ENCODE data around the gene TSFM. TPM values are rescaled to one million over a fixed set of nuclear protein-coding genes. Genes with fewer than 3 reads are reported as not detected.

Gene TSFM
- total RNA-seq, 1 donor from 2014 or later = 47.7 TPM

DNA sequence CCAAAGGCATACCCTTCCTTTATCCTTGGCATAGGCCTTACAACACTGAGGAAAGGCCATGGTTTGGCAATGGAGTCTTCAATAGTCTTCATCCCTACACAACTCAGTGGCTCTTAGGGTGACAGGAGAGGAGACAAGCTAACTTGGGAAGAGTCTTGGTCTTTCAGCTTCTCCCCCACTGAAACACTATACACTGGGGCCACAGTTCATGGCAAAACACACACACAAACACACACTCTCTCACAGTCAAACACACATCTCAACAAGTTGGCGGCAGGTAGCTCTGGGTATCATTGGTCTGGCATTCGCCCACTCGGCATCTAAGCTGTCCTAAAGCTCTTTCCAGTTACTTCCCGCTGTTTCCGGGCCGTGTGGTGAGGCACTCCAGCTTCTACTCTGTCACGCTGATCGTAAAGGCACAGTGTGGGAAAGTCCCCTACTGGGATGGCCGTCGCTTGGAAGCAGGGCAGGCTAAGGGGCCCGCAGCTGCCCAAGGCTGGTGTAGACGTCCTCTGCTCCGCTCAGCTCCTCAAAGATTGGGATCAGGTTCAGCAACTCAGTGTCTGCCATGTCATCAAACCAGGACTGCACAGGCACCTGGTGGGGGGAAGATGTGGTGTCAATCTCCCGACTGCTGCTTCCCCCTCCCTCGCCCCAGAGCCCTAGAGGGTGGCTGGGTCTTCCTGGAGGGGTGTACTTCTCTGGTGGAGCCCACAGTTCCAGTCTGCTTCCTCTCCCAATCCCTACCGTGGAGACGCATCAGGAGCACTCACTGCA, 40.7 kb downstream of the TSFM start:
- no peak for DNase-seq (ENCODE audit: low spot score)
- intact Hi-C loops (cut with DNase I) = no loop called here

DNA sequence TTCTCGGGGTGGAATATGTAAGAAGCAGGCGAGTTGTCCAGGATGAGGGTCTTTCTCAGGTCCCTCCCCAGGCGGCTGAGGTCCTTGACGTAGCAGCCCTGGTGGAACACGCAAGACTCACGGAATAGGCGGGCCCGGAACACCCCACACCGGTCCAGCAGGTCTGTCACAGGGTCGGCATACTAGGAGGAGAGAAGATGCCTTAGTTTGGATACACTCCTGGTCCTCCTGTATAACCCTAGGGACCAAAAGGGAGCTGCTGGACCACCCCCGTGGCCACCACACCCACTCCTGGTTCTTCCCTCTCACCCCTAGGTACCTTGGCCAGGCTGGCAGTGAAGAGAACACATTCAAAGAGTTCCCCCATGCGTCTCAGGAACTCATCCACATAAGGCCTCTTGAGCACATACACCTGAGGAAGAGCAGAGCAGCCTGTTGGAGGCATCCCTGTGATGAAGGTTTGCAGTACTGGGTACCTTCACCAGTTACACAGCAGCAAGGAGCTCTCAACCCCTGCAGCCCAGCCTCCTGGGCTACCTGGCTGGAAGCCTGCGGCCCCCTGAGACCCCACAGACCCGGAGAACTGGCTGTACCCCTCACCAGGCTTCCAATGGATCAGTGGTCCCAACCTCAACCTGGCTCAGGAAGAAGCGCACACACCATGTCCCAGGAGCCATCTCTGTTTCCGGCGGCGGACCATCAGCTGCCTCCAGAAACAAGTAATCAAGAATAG, 41.5 kb downstream of the TSFM start:
- DNase-seq (ENCODE audit: low spot score) = no peak
- intact Hi-C loops (cut with DNase I) = no loop called here

DNA sequence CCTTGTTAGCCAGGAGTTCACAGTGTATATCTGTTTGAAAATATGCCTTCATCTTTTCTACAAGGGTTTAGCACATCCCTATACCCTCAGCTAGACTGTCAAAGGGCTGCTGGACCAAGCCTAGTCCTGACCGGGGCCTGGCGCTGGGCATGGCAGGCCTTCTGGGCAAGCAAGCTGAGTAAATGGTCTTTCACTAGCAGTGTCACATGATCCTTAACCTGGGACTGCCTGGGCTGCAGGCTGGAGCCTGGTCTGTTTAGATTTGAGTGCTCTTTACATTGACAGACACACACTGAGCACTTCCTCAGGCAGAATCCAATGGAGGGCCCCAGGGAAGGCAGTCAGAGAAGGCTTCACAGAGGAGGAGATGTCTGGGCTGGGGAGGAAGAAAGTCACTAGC, 42.9 kb downstream of the TSFM start:
- intact Hi-C loops (cut with DNase I) = no loop called here

DNA sequence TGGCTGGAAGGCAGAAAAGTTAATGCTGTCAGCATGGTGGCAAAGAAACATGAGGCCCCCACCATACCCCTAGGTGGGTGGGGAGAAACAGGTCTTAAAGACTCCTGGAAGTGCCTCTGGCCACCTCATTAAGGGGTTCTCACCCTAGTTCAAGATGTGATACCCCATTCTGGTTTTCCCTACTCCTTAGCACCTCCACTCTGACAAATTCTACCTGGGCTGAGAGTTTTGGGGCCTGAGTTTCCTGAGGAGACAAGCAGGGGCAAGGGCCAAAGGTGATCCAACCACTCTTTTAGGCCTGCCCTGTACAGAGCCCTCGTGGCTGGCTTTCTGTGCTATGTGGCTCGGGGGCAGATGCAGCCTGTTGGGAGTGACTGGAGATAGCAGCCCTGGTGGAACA, 43.8 kb downstream of the TSFM start:
- no peak for DNase-seq (ENCODE audit: low spot score)

More for the DNA sequence above, 42.9 kb downstream of the TSFM start:
- DNase-seq (ENCODE audit: low spot score) = no peak

DNA sequence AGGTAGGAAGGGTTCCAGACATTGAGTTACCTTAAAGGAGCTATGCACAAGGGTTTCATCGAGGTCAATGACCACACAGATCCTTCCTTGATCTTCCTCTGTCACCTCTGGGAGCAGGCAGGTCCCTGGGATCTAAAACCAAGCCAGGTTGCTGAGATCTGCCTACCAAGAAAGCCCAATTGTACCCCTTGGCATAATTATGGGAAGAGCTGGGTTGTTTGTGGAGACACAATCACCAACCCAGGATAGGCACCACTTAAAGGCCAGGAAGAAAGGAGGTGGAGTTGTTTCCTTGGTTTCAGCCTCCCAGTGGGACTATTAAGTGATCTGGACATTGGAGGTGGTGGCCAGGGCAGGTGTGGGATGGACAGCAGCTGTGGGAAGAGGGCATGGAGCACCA, 44.4 kb downstream of the TSFM start:
- DNase-seq (ENCODE audit: low spot score) = no peak
- intact Hi-C loops (cut with DNase I) = no loop called here

More for the DNA sequence above, 43.8 kb downstream of the TSFM start:
- intact Hi-C loops (cut with DNase I) = no loop called here

DNA sequence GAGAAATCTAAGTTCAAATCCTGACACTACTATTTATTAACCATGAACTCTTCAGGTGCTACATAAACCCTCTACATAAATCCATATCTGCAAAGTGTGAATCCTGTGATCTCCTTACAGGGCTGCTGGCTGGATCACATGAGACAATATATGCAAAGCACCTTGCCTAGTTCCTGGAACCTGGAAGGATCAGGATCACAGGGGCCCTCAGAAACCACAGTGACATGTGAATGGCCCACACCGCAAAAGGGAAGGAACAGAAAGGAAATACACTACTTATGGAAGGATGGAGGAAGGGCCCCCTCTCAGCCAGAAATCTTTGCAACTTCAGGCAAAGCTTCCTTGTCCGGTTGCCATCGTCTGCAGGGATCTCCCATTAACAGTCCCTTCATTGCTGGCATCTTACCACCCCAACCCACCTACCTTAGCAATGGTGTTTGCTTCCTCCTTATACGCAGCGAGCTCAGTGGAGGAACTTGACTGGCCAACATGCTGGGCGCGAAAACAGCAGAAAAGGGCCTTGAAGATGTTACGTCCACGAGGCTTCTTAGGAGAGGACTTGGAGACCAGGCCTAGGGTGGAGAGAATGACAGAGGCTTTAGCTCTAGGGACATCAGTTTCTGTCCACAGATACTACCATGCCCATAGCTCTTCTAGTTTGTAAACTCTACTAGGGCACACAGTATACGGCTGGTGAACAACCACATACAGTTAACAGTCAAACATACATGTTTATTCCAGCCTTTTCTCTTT, 46.6 kb downstream of the TSFM start:
- no peak for DNase-seq (ENCODE audit: low spot score)
- intact Hi-C loops (cut with DNase I) = no loop called here

DNA sequence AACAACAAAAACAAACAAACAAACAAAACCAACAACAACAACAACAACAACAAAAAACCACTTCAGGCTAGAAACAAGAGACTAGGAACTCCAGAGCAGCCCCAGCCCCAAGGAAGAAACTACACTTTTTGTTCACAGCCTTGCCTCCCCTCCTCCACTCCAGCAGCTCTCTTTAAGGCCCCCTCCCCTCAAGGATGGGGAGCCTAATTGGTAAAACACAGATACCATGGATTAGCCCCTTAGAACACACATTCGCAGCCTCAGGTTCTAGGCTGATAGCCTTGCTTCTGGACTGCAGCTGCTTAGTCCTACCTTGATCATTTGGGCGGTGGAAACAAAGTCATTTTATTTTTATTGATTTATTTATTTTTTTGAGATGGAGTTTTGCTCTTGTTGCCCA, 47.8 kb downstream of the TSFM start:
- DNase-seq (ENCODE audit: low spot score) = no peak
- intact Hi-C loops (cut with DNase I) = loop anchor here (2.0 kb wide), 2 partner anchors 28 to 66 kb away; no protein-coding TSS in a partner anchor

DNA sequence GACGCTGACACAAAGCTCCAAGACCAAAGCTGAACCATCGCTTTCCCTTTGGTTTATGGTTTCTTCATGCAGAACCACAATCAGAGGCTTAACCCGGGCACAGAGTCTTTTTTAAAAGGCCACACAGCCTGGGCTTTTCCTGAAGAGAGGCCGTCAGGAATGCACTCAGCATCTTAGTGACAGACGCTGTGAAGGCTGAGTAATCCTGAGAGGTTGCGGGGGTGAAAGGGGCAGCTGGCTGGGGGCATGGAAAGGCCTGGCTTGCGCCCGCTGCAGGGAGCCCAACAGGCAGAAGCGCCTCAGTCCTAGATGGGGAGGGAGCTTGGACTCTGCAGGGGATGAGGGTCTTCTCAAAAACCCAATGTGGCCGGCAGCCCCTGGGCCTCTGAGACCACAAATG, 50.4 kb downstream of the TSFM start:
- intact Hi-C loops (cut with DNase I) = no loop called here
- DNase-seq (ENCODE audit: low spot score) = no peak

DNA sequence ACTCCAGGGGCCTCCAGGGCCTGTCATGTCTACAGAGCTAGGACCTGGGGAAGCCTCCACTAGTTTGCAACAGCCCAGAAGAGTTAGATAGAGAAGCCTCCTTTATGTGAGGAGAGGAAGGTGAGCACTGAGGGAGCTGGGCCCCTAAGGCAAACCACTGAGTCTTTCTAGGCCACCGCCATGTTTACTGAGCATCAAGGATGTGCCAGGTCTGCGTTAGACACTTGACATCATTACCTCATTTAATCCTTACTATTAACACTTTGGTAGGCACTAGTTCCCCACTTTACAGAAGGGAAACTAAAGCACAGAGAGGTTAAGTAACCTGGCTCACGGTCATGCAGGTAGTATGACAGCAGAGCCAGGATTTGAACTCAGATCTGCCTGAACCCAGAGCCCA, 51.1 kb downstream of the TSFM start:
- intact Hi-C loops (cut with DNase I) = no loop called here
- DNase-seq (ENCODE audit: low spot score) = no peak

DNA sequence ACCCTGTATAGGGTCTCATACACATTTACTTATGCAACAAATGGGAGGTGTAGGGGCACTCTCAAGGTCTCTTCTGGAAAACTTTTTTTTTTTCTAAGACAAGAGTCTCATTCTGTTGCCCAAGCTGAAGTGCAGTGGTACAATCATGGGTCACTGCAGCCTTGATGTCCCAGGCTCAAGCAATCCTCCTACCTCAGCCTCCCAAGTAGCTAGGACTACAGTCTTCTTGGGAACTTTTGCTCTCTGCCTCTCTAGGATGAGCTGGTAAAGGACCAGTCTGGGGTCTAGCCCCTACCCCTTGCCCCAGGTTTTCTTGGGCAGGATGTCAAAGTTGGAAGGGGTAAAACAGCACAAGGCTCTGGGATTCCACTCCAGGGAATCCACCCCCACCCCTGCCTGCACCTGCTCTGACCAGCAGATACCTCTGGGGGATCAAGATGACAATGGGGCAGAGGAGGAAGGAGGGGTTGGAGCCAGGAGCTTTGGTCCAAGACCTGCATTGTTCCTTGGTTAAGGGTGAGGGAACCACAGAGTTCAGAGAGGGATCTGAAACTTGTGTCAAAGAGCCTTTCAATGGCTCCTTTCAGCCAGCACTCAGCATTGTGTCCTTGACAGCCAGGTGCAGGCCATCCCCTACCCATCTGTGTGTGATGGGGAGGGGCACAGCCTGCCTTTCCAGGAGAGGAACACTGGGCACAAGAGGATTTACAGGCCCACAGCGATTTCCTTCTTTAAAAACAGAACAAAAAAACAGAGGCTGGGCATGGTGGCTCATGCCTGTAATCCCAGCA, 51.7 kb downstream of the TSFM start:
- DNase-seq (ENCODE audit: low spot score) = no peak
- intact Hi-C loops (cut with DNase I) = no loop called here

DNA sequence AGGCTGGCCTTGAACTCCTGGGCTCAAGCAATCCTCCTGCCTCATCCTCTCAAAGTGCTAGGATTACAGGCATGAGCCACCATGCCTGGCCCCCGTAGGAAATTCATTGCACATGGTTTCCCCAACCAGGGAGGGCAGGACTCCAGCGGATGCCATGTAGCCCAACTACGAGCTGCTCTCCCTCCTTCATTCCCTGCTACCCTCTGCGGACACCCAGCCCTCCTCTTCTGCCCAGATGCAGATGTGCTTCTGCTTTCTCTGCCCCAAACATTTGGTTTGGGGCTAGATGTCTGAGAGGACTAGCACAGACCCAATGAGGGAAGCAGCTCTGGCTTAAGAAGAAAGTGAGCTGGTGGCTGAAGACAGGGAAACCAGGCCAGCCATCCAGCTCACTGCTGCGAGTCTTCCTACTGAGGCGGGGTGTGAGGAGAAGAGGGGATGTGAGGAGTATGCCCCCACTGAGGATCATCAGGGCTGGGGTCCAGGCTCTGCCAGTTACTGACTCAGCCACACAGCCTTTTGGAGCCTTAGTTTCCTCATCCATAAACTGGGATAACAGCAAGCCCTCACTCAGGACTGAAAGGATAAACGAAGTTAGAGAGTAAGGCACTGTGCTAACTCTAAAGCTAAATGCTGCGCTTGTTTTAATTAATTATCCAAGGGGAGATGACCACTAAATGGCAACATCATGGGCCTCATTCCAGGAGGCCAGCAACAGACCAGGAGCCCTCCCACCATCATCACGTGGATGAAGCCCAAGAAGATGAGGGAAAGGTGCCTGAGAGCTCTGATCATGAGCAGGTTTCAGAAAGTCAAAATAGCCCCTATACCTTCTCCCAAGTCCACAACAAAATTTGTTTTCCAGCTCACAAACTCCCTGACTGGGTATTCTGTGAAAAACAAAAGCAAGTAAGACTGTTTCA, 53.0 kb downstream of the TSFM start:
- no peak for DNase-seq (ENCODE audit: low spot score)
- intact Hi-C loops (cut with DNase I) = no loop called here

DNA sequence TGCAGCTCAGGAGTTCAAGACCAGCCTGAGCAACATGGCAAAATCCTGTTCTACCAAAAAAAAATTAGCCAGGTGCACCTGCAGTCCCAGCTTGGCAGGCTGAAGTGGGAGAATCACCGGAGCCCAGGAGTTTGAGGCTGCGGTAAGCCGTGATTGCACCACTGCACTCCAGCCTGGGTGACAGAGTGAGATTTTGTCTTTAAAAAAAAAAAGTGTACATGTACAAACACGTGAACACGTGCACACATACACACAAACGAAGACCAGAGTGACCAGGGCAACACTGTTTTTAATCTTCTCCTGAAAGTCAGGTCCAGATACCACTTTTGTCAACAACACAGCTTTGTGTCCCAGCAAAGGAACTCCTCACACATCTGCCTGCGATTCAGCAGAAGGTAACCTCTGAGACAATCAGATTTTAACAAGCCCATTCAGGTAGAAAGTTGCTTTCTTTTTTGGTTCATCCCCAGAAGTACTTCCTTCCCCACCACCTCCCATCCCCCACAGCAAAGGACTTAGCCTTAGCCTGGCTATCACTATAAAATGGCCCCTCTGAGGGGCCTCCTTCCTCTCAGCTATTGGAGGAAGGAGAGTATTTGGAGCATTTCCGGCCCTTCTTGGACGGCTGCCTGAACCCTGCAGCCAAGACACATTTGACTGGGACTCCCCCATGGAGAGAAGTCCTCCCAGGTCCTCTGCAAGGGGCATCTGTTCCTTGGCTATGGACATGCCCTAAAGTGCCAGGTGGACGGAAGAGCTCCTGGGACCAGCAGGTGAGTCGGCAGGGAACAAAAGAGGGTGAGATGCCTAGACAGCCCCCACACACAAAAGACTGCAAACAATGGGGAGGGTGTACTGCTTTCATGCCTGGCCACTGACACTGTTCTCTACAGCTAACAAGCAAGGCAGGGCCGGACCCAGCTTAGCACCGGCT, 54.1 kb downstream of the TSFM start:
- peak; percentile 85 for DNase-seq (ENCODE audit: low spot score)
- intact Hi-C loops (cut with DNase I) = no loop called here

DNA sequence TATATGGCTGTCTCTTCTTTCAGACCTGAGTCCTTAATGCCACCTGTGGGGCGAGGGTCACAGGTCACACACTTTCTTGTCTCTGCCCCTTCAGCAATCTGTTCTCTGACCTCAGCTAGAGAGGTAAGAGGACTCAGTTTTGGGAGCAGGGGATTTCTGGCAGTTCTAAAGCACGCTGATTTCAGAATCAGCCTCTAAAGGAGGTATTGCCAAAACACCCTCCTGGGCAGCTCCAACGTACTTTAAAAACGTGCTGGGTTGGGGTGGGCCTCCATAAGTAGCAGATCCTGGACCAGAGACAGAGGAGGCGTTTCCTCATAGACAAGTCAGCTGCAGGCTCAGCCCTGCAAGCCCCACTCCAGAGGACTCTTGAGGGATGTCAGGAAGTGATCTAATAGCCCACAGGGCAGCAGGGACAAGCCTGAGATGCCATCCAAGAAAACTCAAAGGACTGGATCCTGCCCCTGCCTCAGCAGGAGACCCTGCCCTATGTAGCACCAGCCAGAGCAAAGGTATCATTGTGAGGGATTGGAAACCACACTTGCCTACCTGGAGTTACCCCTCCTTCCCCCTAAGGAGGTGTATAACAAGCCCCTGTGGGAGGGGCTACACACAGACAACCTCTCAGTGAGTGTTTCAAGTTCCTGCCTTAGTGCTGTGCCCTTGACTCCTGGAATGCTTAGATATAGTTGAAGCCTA, 55.4 kb downstream of the TSFM start:
- intact Hi-C loops (cut with DNase I) = loop anchor here (2.0 kb wide), 1 partner anchor 57 kb away; no protein-coding TSS in a partner anchor
- DNase-seq (ENCODE audit: low spot score) = no peak

DNA sequence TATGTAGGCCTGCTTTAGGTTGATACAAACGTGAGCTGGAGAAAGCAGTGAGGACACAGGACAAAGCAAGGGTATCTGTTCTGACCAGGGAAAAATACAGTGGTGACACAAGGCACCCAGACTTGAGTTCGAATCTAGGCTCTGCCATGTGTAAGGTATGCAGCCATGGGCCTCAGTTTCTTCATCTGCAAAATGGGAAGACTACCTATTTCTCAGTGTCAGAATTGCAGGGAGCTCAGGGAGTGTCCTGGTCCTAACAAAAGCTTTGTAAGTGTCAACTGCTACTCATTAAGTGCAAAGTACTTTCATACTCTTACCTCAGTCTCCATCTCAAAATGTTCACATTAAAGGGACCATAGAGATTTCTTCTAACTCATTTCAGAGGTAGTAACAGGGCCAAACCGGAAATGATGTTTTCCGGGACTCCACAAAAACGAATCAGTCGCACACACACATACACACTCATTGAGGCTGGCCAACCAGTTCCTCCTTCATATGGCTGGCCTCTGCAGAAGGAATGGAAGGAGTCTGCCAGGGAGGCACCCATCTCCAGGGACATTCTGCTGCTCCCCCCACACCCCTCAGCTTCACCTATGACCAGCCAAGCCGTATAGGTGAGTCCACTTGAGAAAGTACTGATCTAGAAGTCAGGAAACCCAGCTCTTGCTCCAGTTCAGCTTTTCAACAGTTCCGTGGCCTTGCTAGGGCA, 56.2 kb downstream of the TSFM start:
- no peak for DNase-seq (ENCODE audit: low spot score)
- intact Hi-C loops (cut with DNase I) = loop anchor here (2.0 kb wide), 1 partner anchor 56 kb away; no protein-coding TSS in a partner anchor

DNA sequence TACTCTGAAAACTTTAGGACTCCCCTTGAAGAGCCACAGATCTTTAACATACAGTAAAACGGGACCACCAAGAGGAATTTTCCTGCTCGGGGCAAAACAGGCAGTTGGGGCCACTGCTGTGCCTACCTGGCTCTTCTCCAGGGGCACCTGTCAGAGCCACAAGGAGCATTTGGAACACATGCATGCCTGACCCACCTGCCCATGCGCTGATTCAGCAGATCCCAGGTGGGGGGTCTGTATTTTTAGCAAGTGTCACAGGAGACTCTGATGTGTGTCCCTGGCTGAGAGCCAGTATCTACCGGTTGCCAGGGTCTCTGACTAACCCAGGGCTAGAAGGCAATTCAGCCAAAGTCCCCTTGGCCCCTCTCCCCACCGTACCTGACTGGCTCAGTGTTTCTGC, 57.4 kb downstream of the TSFM start:
- DNase-seq (ENCODE audit: low spot score) = no peak
- intact Hi-C loops (cut with DNase I) = loop anchor here (2.0 kb wide), 1 partner anchor 55 kb away; no protein-coding TSS in a partner anchor

DNA sequence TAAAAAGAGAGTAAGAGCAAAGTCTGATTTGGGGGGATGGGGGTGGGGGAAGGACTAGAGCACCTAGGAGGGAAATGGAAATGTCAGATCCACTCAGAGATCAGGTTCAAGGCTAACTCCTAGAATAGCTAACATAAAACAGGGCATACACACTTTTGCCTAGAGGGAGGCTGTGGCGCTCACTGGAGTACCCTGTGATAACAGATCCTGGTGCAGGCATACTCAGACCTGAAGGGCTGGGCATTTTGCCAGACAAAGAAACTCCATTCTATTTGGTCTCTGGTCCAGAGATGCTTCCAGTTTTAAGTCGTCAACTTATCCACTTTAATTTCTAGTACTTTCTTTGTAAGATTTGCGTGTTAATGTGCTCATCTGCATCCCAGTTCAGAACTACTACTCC, 58.1 kb downstream of the TSFM start:
- DNase-seq (ENCODE audit: low spot score) = no peak
- intact Hi-C loops (cut with DNase I) = no loop called here
